HAP-1 (cell line): ENCODE data around the gene PPIG.

Experiments
- DNase-seq, 2 experiments: peaks; one replicate each; pipeline ENCODE4 v3.0.0-alpha.2; 2016 to 2020; ENCODE audit warnings: low spot score in 2 of 2
- H3K27me3 ChIP-seq: fragments of 250-450 bp; sonication (Bioruptor Pico); 2 replicates; pipeline ENCODE4 v1.5.1; 2020; ENCODE audit warnings: low read depth, mild to moderate bottlenecking, moderate library complexity
- H3K36me3 ChIP-seq: fragments of 250-450 bp; sonication (Bioruptor Pico); replicated peaks from 2 replicates; pipeline ENCODE4 v1.5.1; 2020; ENCODE audit warnings: mild to moderate bottlenecking
- H3K4me1 ChIP-seq: fragments of 250-450 bp; sonication (Bioruptor Pico); 2 replicates; pipeline ENCODE4 v1.5.1; 2020; ENCODE audit warnings: mild to moderate bottlenecking
- H3K4me3 ChIP-seq: fragments of 250-450 bp; sonication (Bioruptor Pico); 2 replicates; pipeline ENCODE4 v1.5.1; 2020; ENCODE audit warnings: mild to moderate bottlenecking, moderate library complexity
- H3K9me3 ChIP-seq: fragments of 250-450 bp; sonication (Bioruptor Pico); 2 replicates; pipeline ENCODE4 v1.5.1; 2020; ENCODE audit warnings: mild to moderate bottlenecking, moderate library complexity
- in situ Hi-C: fragments of 300-500 bp; cut with MboI; formaldehyde crosslinking; loops from 3 replicates; pipeline ENCODE4 v1.14.3; 2020; ENCODE audit warnings: low sequenced_read_pairs, inconsistent platforms, mixed read lengths

PPIG gene

DNA sequence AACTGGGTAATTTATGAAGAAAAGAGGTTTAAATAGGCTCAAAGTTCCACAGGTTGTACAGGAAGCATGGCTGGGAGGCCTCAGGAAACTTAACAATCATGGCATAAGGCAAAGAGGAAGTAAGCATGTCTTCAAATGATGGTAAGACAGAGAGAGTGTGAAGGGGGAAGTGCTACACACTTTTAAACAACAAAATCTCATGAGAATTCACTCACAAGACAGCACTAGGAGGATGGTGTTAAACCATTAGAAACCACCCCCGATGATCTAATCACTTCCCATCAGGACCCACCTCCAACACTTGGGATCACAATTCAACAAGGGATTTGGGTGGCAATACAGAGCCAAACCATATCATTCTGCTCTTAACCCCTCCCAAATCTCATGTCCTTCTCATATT, 75.2 kb downstream of the PPIG start:
- no peaks in the 10 kb centered on the region for H3K9me3 ChIP-seq
- H3K4me1 ChIP-seq = no peaks in the 10 kb centered on the region
- no peak for DNase-seq
- H3K4me3 ChIP-seq = no peak overlapping the region
- H3K27me3 ChIP-seq = peaks cover 12% of the 10 kb centered on the region; the same call in 1 of the 2 replicates
- in situ Hi-C loops = no loop called here
- no peaks in the 10 kb centered on the region for H3K36me3 ChIP-seq

DNA sequence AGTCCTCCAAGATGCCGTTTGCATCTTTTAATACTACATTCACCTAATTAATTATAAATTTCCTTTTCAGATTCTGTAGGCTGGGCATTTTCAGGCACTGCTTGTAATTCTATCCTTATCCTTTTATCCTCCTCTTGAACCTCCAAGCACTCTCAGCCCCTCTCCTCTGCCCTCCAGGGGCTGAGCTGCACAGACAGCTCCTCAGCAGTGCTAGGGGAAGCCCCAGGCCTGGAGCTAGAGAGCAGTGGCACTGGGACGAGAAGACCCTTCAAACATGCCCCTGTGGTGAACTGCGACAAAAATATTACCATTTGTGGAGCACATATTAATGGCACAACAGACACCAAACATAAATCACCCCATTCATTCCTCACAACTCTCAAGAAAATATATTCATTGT, 77.1 kb downstream of the PPIG start:
- H3K4me1 ChIP-seq = no peaks in the 10 kb centered on the region; the same call in 1 of the 2 replicates
- in situ Hi-C loops = no loop called here
- H3K9me3 ChIP-seq = no peaks in the 10 kb centered on the region
- H3K27me3 ChIP-seq = peaks cover 12% of the 10 kb centered on the region; the same call in 1 of the 2 replicates
- DNase-seq = no peak
- H3K36me3 ChIP-seq = no peaks in the 10 kb centered on the region
- H3K4me3 ChIP-seq = no peak overlapping the region

DNA sequence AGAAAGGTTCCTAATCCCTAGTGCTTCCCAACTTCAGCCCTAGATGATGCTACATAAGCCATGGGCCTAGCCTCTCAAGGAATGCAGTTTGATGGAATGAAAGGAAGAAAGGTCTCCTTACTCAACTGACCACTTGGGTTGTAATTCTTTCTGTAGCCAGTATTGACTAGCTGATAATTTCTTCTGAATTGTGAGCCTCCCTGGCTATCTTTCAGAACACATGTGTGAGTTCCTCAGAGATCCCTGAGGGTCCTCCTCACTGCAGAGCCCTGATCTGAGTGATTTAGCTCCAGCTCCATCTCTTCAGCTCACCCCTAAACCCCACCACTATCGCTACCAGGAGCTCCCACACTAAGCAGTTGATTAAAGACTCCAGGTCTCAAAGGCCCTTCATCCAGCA, 78.6 kb downstream of the PPIG start:
- Histone ChIP-seq H3K27me3 (peaks cover 12% of the 10 kb centered on the region; the same call in 1 of the 2 replicates), H3K9me3 (no peaks in the 10 kb centered on the region), H3K4me3 (no peak overlapping the region), H3K4me1 (no peaks in the 10 kb centered on the region; the same call in 1 of the 2 replicates), H3K36me3 (no peaks in the 10 kb centered on the region)
- in situ Hi-C loops = no loop called here
- DNase-seq = no peak

DNA sequence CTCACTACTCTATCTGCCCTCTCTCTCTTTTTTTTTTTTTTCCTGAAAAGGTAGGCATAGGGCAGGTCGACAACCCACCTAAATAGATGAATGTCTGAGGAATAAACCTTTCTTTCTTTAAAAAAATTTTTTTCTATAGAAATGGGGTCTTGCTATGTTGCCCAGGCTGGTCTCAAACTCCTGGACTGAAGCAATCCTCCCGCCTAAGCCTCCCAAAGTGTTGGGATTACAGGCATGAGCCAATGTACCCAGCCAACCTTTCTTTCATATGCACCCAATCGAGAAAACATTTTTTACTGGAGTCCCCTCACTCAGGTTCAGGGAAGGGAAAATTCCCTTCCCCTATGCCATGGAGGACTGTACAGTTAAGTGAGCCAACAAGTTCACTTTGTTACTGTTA, 79.1 kb downstream of the PPIG start:
- H3K27me3 ChIP-seq = peaks cover 12% of the 10 kb centered on the region; the same call in 1 of the 2 replicates
- in situ Hi-C loops = no loop called here
- no peaks in the 10 kb centered on the region; the same call in 1 of the 2 replicates for H3K4me1 ChIP-seq
- H3K4me3 ChIP-seq = no peak overlapping the region
- H3K36me3 ChIP-seq = no peaks in the 10 kb centered on the region
- no peaks in the 10 kb centered on the region for H3K9me3 ChIP-seq
- no peak for DNase-seq

DNA sequence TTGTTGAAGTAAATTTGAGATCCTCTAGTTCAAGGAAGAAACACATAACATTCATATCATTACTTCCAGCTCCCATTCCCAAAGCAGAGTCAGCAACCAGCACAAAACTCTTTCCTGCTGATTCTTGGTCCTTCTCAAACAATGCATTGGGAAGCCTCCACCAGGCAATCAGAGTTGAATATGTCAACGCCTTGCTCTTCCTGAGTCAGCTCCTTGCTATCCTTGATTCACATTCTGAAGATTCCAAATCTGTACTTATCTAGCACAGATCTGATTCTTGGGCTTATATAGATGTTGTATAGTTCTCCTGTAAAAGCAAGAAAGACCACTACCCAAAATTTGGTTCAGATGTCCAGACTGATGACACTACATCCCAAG, 80.4 kb downstream of the PPIG start:
- Histone ChIP-seq H3K36me3 (no peaks in the 10 kb centered on the region), H3K27me3 (peaks cover 12% of the 10 kb centered on the region; the same call in 1 of the 2 replicates), H3K4me1 (no peaks in the 10 kb centered on the region; the same call in 1 of the 2 replicates), H3K9me3 (no peaks in the 10 kb centered on the region), H3K4me3 (no peak overlapping the region)
- no peak for DNase-seq
- in situ Hi-C loops = no loop called here

DNA sequence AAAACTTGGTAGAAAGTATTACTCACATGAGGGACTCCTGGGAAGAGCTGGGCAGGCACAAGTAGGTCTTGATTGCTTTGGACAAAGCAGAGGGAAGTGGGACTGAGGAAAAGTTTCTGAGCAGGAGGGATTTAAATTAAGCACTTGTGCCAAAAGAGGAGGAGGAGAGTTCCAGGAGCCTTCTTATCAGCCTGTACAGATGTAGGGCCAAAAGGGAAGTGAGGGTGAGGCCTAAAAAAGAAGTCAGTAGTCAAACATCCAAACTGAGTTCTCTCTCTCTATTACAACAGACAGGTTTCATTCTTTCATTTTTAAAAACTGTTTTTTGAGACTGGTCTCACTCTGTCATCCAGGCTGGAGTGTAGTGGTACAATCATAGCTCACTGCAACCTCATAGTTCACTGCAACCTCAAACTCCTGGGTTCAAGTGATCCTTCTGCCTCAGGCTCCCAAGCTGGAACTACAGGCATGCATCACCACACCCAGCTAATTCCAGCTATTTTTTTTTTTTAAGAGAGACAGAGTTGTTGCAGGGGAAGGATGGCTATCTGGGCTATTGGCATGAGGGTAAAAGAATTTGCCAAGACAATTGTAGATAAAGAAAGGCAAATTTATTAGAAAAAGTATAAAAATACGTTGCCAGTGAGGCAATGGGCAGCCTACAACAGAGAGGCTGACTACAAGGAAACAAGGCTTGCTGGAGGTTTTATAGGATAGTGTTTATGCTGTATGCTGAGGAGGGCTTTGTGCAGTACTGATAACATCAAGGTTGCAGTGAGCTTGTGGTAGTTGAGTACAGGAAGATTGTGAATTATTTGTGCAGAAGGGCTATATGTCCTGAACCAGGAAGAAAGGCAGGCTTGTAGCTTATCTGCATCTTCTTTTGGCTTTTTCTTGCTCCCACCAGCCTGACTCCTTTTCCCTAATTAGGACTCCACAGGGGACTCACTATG, 81.1 kb downstream of the PPIG start:
- DNase-seq = no peak
- H3K27me3 ChIP-seq = peaks cover 12% of the 10 kb centered on the region; the same call in 1 of the 2 replicates
- no peaks in the 10 kb centered on the region; the same call in 1 of the 2 replicates for H3K4me1 ChIP-seq
- no peaks in the 10 kb centered on the region for H3K9me3 ChIP-seq
- no peak overlapping the region for H3K4me3 ChIP-seq
- no peaks in the 10 kb centered on the region for H3K36me3 ChIP-seq
- in situ Hi-C loops = no loop called here

DNA sequence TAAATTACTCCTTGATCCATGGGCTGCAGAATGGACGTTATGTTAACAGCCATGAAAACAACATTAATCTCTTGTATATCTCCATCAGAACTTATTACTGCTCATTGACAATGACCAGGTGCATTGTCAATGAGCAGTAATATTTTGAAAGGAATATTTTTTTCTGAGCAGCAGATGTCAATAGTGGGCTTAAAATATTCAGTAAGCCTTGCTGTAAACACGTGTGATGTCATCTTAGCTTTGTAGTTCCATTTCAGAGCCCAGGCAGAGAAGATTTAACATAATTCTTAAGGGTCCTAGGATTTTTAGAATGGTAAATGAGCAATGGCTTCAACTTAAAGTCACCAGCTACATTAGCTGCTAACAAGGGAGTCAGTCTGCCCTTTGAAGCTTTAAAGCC, 83.4 kb downstream of the PPIG start:
- Histone ChIP-seq H3K4me3 (no peak overlapping the region), H3K9me3 (no peaks in the 10 kb centered on the region), H3K4me1 (no peaks in the 10 kb centered on the region; the same call in 1 of the 2 replicates), H3K27me3 (peaks cover 12% of the 10 kb centered on the region; the same call in 1 of the 2 replicates), H3K36me3 (no peaks in the 10 kb centered on the region)
- in situ Hi-C loops = no loop called here
- DNase-seq = no peak

DNA sequence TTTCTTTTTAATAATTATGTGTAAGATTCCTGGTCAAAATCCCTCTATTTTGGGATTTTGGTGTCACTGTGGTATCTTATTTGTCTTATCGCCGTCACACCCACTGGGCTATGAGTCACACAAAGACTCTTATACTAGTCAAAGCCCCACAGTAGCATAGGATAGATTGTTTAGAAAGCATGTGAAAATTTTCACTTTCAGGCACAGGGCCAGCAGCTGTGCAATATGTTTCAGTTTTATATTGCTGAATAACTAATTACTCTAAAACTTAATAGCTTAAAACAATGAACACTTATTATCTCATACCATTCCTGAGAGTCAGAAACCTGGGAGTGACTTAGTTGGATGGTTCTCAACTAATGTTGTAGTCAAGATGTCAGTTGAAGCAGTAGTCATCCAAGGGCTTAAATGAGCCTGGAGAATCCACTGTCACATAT, 86.1 kb downstream of the PPIG start:
- DNase-seq = no peak
- no peaks in the 10 kb centered on the region for H3K9me3 ChIP-seq
- peaks cover 9% of the 10 kb centered on the region; the same call in 1 of the 2 replicates for H3K27me3 ChIP-seq
- no peak overlapping the region for H3K4me3 ChIP-seq
- H3K36me3 ChIP-seq = no peaks in the 10 kb centered on the region
- no peaks in the 10 kb centered on the region; the same call in 1 of the 2 replicates for H3K4me1 ChIP-seq
- in situ Hi-C loops = no loop called here

DNA sequence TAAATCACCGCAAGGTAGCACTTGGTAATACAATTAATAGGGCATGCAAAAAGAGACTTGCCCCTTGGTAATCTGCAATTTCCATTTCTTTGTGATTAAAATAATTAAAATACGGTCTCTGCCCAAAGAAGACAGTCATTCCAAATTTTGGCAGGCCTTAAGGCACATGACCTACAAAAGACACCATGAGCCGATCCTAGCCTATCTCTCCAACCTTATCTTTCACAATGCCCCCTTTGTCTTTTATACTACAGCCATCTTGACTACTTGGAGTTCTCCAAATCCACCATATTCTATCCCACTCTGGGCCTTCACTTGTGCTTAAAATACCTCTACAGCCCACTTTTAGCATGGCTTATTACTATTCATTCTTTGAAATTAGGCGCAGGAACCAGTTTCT, 86.8 kb downstream of the PPIG start:
- no peaks in the 10 kb centered on the region for H3K9me3 ChIP-seq
- H3K4me3 ChIP-seq = no peak overlapping the region
- peaks cover 4% of the 10 kb centered on the region; the same call in 1 of the 2 replicates for H3K27me3 ChIP-seq
- peaks cover 2% of the 10 kb centered on the region for H3K4me1 ChIP-seq
- no peaks in the 10 kb centered on the region for H3K36me3 ChIP-seq
- DNase-seq = no peak
- in situ Hi-C loops = no loop called here

DNA sequence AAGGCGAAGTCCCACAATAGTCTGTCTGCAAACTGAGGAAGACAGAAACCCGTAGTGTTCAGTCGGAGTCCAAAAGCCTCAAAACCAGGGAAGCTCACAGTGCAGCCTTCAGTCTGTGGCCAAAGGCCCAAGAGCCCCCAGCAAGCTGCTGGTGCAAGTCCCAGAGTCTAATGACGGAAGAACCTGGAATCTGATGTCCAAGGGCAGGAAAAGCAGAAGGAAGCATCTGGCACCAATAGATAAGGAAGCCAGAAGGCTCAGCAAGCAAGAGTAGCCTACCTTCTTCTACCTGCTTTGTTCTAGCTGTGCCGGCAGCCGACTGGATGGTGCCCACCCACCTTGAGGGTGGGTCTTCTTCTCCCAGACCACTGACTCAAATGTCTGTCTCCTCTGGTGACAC, 88.3 kb downstream of the PPIG start:
- no peak for DNase-seq
- Histone ChIP-seq H3K4me1 (peaks cover 4% of the 10 kb centered on the region; the same call in 1 of the 2 replicates), H3K36me3 (no peaks in the 10 kb centered on the region), H3K4me3 (no peak overlapping the region), H3K9me3 (no peaks in the 10 kb centered on the region), H3K27me3 (no peaks in the 10 kb centered on the region)
- in situ Hi-C loops = no loop called here

DNA sequence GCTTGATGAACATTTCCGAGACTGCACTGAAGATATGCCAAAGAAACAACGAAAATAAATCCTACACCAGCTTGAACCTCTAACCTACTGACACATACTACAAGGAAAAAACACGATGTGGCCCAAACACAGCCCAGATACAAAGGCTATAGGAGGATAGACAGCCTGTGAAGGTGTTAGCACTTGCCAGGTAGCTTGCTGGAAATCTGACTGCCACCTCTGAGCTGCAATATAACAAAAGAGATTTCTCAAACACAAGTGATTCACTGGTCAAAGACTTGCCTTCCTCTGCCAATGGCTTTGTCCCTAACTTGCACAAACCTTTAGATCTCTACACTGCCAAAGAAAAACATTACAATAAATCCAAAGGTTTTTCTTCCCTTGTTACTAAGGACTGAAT, 89.0 kb downstream of the PPIG start:
- H3K27me3 ChIP-seq = no peaks in the 10 kb centered on the region
- no peak for DNase-seq
- H3K36me3 ChIP-seq = no peaks in the 10 kb centered on the region
- no peaks in the 10 kb centered on the region for H3K9me3 ChIP-seq
- in situ Hi-C loops = no loop called here
- H3K4me3 ChIP-seq = no peak overlapping the region
- peaks cover 4% of the 10 kb centered on the region; the same call in 1 of the 2 replicates for H3K4me1 ChIP-seq

DNA sequence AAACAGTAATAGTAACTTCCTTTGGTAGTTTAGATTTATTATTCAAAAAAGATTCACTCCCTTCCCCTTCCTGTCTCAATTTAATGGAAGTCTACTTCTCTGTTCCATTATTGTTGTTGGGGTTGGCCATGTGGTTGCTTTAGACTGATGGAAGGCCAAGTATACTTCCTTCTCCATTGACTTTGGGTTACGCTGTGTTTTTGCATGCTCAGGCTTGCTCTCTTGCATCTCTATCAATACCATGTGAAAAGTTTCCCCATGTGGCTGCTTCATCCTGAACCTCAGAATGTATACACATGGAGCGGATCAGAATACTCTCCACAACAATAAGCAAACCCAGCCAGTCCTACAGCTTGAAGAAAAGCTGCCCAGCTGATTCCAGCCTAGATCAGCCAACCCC, 89.8 kb downstream of the PPIG start:
- no peak overlapping the region for H3K4me3 ChIP-seq
- DNase-seq = no peak
- H3K27me3 ChIP-seq = no peaks in the 10 kb centered on the region
- in situ Hi-C loops = no loop called here
- peaks cover 4% of the 10 kb centered on the region; the same call in 1 of the 2 replicates for H3K4me1 ChIP-seq
- H3K9me3 ChIP-seq = no peaks in the 10 kb centered on the region
- no peaks in the 10 kb centered on the region for H3K36me3 ChIP-seq

DNA sequence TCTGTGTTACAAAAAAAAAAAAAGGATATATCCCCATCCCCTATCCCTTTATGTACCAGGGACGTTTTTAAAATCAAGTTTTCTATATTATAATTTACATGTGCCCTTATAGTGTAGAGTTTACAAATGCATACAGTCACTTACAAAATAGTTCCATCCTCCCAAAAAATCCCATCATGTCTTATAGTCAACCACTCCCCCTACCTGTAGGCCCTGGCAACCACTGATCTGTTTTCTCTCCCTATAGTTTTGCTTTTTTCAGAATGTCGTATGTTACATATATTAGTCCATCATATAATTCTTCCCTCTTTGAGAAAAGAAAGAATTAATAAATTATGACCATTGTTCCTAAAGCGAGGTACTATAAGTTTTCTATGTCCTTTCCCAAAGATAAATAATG, 92.2 kb downstream of the PPIG start:
- DNase-seq = peak in 1 of 2 experiments; percentile 19
- peaks cover 4% of the 10 kb centered on the region; the same call in 1 of the 2 replicates for H3K4me1 ChIP-seq
- in situ Hi-C loops = no loop called here
- H3K9me3 ChIP-seq = no peaks in the 10 kb centered on the region
- H3K4me3 ChIP-seq = no peak overlapping the region
- H3K27me3 ChIP-seq = no peaks in the 10 kb centered on the region
- no peaks in the 10 kb centered on the region for H3K36me3 ChIP-seq

DNA sequence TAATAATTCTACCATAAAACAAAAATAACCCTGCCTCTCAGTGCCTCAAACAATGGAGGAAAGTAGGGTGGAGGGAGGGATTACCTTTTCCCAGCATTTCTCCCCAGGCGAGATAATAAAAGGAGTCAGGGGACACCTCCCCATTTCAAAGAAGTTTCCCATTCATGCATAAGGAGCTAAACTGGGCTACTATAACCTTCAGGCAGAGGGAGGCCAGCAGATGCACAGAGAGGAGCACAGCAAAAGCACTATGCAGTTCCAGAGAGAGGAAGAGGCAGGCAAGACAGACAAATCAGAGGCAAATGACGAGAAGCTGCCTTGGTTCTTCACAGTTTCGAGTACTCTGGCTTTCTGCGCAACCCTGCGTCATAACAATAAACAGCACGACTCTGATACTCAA, 92.7 kb downstream of the PPIG start:
- Histone ChIP-seq H3K9me3 (no peaks in the 10 kb centered on the region), H3K4me1 (peaks cover 4% of the 10 kb centered on the region; the same call in 1 of the 2 replicates), H3K4me3 (no peak overlapping the region), H3K27me3 (no peaks in the 10 kb centered on the region), H3K36me3 (no peaks in the 10 kb centered on the region)
- in situ Hi-C loops = no loop called here
- DNase-seq = no peak
